IMR-90 (cell line): ENCODE measurements around the gene HCLS1.
"Not testable (repeated sequence)": the region's sequence is repeated elsewhere in the genome, so short reads cannot be mapped to it uniquely, and the experiment has no call there.

Experiments used
- CEBPB ChIP-seq: IDR thresholded peaks from 2 replicates; pipeline ENCODE4 v1.6.1; 2012; ENCODE audit warnings: low read depth, low read length, improper control_type of control experiment
- CTCF ChIP-seq: conservative IDR thresholded peaks from 2 replicates; pipeline ENCODE4 v1.5.1; 2012; ENCODE audit warnings: mild to moderate bottlenecking, low read depth, low read length, improper control_type of control experiment
- MAFK ChIP-seq: IDR thresholded peaks from 2 replicates; pipeline ENCODE4 v1.6.1; 2012; ENCODE audit warnings: low read depth, low read length, improper control_type of control experiment
- NFE2L2 ChIP-seq: fragments of 150-350 bp; IDR thresholded peaks from 2 replicates; pipeline ENCODE4 v1.6.1; 2016; ENCODE audit warnings: low read depth, mild to moderate bottlenecking, low read length
- POLR2A ChIP-seq: IDR thresholded peaks from 2 replicates; pipeline ENCODE4 v1.6.1; 2012; ENCODE audit warnings: mild to moderate bottlenecking, low read depth, low read length
- RFX5 ChIP-seq: IDR thresholded peaks from 2 replicates; pipeline ENCODE4 v1.8.0; 2012; ENCODE audit warnings: low read depth, mild to moderate bottlenecking, low read length, moderate library complexity

- TF ChIP-seq POLR2A, CTCF, MAFK, NFE2L2, CEBPB, RFX5: not testable (repeated sequence)
These were observed 60.8 kb downstream of the HCLS1 start for GRCh38 chr3:121599900-121600299.
